ENCODE results near the gene IGSF21. TPM values are rescaled to one million over a fixed set of nuclear protein-coding genes. Genes with fewer than 3 reads are reported as not detected.

IGSF21 gene
- polyA plus RNA-seq, 2 donors: 0.06 to 0.13 TPM

GRCh38 chr1:18329469-18330253, 222.1 kb downstream of the IGSF21 start:
- Histone ChIP-seq H3K4me1 (ENCODE audit: control insufficient read depth in 2 of 2, insufficient read depth in 2 of 2, low read length in 1 of 2) (no peaks in the 10 kb centered on the region), H3K36me3 (ENCODE audit: control insufficient read depth in 2 of 2, insufficient read depth in 2 of 2, low read length in 1 of 2) (no peaks in the 10 kb centered on the region), H3K27me3 (ENCODE audit: control insufficient read depth in 1 of 2, insufficient read depth in 2 of 2, low read length in 2 of 2) (no peaks in the 10 kb centered on the region), H3K4me3 (ENCODE audit: low read depth in 1 of 2, low read length in 2 of 2) (no peak overlapping the region), H3K27ac (ENCODE audit: low read depth in 2 of 2, low read length in 1 of 2) (no peak overlapping the region), H3K9me3 (ENCODE audit: control insufficient read depth in 2 of 2, insufficient read depth in 1 of 2, low read depth in 1 of 2, low read length in 1 of 2) (no peaks in the 10 kb centered on the region)
- 72 to 75% methylated on average over 9 of the region's 9 CpGs for WGBS, 2 donors

GRCh38 chr1:18332576-18332975, 225.0 kb downstream of the IGSF21 start:
- Histone ChIP-seq H3K27me3 (ENCODE audit: control insufficient read depth in 1 of 2, insufficient read depth in 2 of 2, low read length in 2 of 2) (no peaks in the 10 kb centered on the region), H3K36me3 (ENCODE audit: control insufficient read depth in 2 of 2, insufficient read depth in 2 of 2, low read length in 1 of 2) (no peaks in the 10 kb centered on the region), H3K9me3 (ENCODE audit: control insufficient read depth in 2 of 2, insufficient read depth in 1 of 2, low read depth in 1 of 2, low read length in 1 of 2) (no peaks in the 10 kb centered on the region), H3K27ac (ENCODE audit: low read depth in 2 of 2, low read length in 1 of 2) (no peak overlapping the region), H3K4me3 (ENCODE audit: low read depth in 1 of 2, low read length in 2 of 2) (no peak overlapping the region), H3K4me1 (ENCODE audit: control insufficient read depth in 2 of 2, insufficient read depth in 2 of 2, low read length in 1 of 2) (no peaks in the 10 kb centered on the region)
- 25 to 31% methylated on average over 6 of the region's 6 CpGs for WGBS, 2 donors

DNA sequence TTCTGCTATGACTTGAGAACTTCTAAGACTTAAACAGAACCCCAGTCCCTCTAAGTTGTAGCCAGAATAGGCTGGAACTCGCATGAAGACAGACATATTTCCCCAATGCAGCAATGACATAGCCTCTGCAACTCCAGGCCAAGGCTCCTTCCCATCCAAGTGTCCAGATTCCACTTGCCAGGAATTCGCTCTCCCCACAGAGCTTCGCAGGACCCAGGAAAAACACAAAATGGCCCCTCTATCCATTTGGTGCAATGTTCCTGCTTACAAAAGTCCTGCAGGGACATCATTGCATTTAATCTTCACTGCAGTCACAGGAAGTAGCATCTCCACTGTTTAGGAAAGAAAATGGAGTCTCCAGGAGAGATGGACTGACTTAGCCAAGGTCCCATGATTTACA, 225.6 kb downstream of the IGSF21 start:
- Histone ChIP-seq H3K27me3 (ENCODE audit: control insufficient read depth in 1 of 2, insufficient read depth in 2 of 2, low read length in 2 of 2) (no peaks in the 10 kb centered on the region), H3K4me3 (ENCODE audit: low read depth in 1 of 2, low read length in 2 of 2) (no peak overlapping the region), H3K9me3 (ENCODE audit: control insufficient read depth in 2 of 2, insufficient read depth in 1 of 2, low read depth in 1 of 2, low read length in 1 of 2) (no peaks in the 10 kb centered on the region), H3K27ac (ENCODE audit: low read depth in 2 of 2, low read length in 1 of 2) (no peak overlapping the region), H3K4me1 (ENCODE audit: control insufficient read depth in 2 of 2, insufficient read depth in 2 of 2, low read length in 1 of 2) (no peaks in the 10 kb centered on the region), H3K36me3 (ENCODE audit: control insufficient read depth in 2 of 2, insufficient read depth in 2 of 2, low read length in 1 of 2) (no peaks in the 10 kb centered on the region)
- 75 to 86% methylated on average over 3 of the region's 3 CpGs for WGBS, 2 donors

- H3K9me3 ChIP-seq (ENCODE audit: control insufficient read depth in 2 of 2, insufficient read depth in 1 of 2, low read depth in 1 of 2, low read length in 1 of 2): no peaks in the 10 kb centered on the region
- no peak overlapping the region for H3K4me3 ChIP-seq (ENCODE audit: low read depth in 1 of 2, low read length in 2 of 2)
- H3K36me3 ChIP-seq (ENCODE audit: control insufficient read depth in 2 of 2, insufficient read depth in 2 of 2, low read length in 1 of 2): no peaks in the 10 kb centered on the region
- WGBS, 2 donors: 66 to 69% methylated on average over 4 of the region's 4 CpGs
- H3K27me3 ChIP-seq (ENCODE audit: control insufficient read depth in 1 of 2, insufficient read depth in 2 of 2, low read length in 2 of 2): no peaks in the 10 kb centered on the region
- H3K4me1 ChIP-seq (ENCODE audit: control insufficient read depth in 2 of 2, insufficient read depth in 2 of 2, low read length in 1 of 2): no peaks in the 10 kb centered on the region
- no peak overlapping the region for H3K27ac ChIP-seq (ENCODE audit: low read depth in 2 of 2, low read length in 1 of 2)
These were observed 229.2 kb downstream of the IGSF21 start for GRCh38 chr1:18336801-18337200.

DNA sequence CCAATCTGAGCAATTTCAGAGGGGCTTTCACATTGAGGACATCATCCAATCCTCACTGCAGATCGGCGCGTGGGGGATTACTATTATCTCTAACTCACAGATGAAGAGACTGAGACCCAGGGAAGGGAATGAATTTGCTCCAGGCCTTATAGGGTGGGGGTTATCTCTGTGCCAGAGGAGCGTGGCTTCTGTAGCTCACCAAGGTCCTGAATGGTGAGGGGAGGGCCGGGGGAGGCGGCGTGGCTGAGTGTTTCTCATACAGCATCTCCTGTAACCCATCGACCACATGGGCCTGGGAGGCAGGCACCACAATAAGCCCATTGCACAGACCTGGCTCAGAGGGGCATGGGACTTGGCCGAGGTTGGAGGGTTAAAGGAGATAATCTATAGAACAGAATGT, 230.2 kb downstream of the IGSF21 start:
- no peaks in the 10 kb centered on the region for H3K36me3 ChIP-seq (ENCODE audit: control insufficient read depth in 2 of 2, insufficient read depth in 2 of 2, low read length in 1 of 2)
- WGBS, 2 donors: 76 to 78% methylated on average over 9 of the region's 9 CpGs
- no peak overlapping the region for H3K27ac ChIP-seq (ENCODE audit: low read depth in 2 of 2, low read length in 1 of 2)
- no peaks in the 10 kb centered on the region for H3K27me3 ChIP-seq (ENCODE audit: control insufficient read depth in 1 of 2, insufficient read depth in 2 of 2, low read length in 2 of 2)
- H3K4me3 ChIP-seq (ENCODE audit: low read depth in 1 of 2, low read length in 2 of 2): no peak overlapping the region
- H3K4me1 ChIP-seq (ENCODE audit: control insufficient read depth in 2 of 2, insufficient read depth in 2 of 2, low read length in 1 of 2): no peaks in the 10 kb centered on the region
- no peaks in the 10 kb centered on the region for H3K9me3 ChIP-seq (ENCODE audit: control insufficient read depth in 2 of 2, insufficient read depth in 1 of 2, low read depth in 1 of 2, low read length in 1 of 2)

- Histone ChIP-seq H3K36me3 (ENCODE audit: control insufficient read depth in 2 of 2, insufficient read depth in 2 of 2, low read length in 1 of 2) (no peaks in the 10 kb centered on the region), H3K4me3 (ENCODE audit: low read depth in 1 of 2, low read length in 2 of 2) (no peak overlapping the region), H3K4me1 (ENCODE audit: control insufficient read depth in 2 of 2, insufficient read depth in 2 of 2, low read length in 1 of 2) (no peaks in the 10 kb centered on the region), H3K27ac (ENCODE audit: low read depth in 2 of 2, low read length in 1 of 2) (no peak overlapping the region), H3K9me3 (ENCODE audit: control insufficient read depth in 2 of 2, insufficient read depth in 1 of 2, low read depth in 1 of 2, low read length in 1 of 2) (no peaks in the 10 kb centered on the region), H3K27me3 (ENCODE audit: control insufficient read depth in 1 of 2, insufficient read depth in 2 of 2, low read length in 2 of 2) (no peaks in the 10 kb centered on the region)
- WGBS, 2 donors: 77 to 80% methylated on average over 11 of the region's 11 CpGs
These were observed 231.6 kb downstream of the IGSF21 start for GRCh38 chr1:18339161-18339560.

DNA sequence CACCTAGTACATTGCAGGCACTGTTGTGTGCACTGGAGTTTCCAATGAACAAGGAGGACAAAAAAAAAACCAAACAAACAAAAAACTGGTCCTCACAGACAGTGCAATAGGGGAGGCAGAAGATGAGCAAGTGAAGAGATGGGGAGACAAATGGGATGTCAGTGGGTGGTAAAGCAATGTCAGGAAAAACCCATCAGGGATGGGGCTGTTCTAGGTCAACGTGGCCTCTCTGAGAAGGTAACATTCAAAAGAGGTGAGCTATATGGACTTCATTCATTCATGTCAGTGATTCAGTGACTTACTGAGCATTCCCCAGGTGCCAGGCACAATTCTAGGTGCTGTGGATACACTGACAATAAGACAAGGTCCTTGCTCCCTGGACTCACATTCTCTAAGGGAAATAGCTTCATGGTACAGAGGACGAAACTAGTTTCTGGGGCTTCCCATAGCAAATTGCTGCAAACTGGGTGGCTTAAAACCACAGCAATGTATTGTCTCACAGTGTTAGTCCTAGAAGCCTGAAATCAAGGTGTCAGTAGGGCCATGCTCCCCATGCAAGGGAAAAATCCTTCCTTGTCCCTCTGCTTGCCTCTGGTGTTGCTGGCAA, 232.7 kb downstream of the IGSF21 start:
- Histone ChIP-seq H3K36me3 (ENCODE audit: control insufficient read depth in 2 of 2, insufficient read depth in 2 of 2, low read length in 1 of 2) (no peaks in the 10 kb centered on the region), H3K9me3 (ENCODE audit: control insufficient read depth in 2 of 2, insufficient read depth in 1 of 2, low read depth in 1 of 2, low read length in 1 of 2) (no peaks in the 10 kb centered on the region), H3K4me1 (ENCODE audit: control insufficient read depth in 2 of 2, insufficient read depth in 2 of 2, low read length in 1 of 2) (no peaks in the 10 kb centered on the region), H3K27ac (ENCODE audit: low read depth in 2 of 2, low read length in 1 of 2) (no peak overlapping the region), H3K27me3 (ENCODE audit: control insufficient read depth in 1 of 2, insufficient read depth in 2 of 2, low read length in 2 of 2) (no peaks in the 10 kb centered on the region), H3K4me3 (ENCODE audit: low read depth in 1 of 2, low read length in 2 of 2) (no peak overlapping the region)
- 59 to 70% methylated on average over 2 of the region's 2 CpGs for WGBS, 2 donors

- 38 to 64% methylated on average over 2 of the region's 2 CpGs for WGBS, 2 donors
- Histone ChIP-seq H3K27ac (ENCODE audit: low read depth in 2 of 2, low read length in 1 of 2) (no peak overlapping the region), H3K4me1 (ENCODE audit: control insufficient read depth in 2 of 2, insufficient read depth in 2 of 2, low read length in 1 of 2) (no peaks in the 10 kb centered on the region), H3K27me3 (ENCODE audit: control insufficient read depth in 1 of 2, insufficient read depth in 2 of 2, low read length in 2 of 2) (no peaks in the 10 kb centered on the region), H3K9me3 (ENCODE audit: control insufficient read depth in 2 of 2, insufficient read depth in 1 of 2, low read depth in 1 of 2, low read length in 1 of 2) (no peaks in the 10 kb centered on the region), H3K36me3 (ENCODE audit: control insufficient read depth in 2 of 2, insufficient read depth in 2 of 2, low read length in 1 of 2) (no peaks in the 10 kb centered on the region), H3K4me3 (ENCODE audit: low read depth in 1 of 2, low read length in 2 of 2) (no peak overlapping the region)
These were observed 233.2 kb downstream of the IGSF21 start for GRCh38 chr1:18340787-18341186.

- Histone ChIP-seq H3K27ac (ENCODE audit: low read depth in 2 of 2, low read length in 1 of 2) (no peak overlapping the region), H3K4me1 (ENCODE audit: control insufficient read depth in 2 of 2, insufficient read depth in 2 of 2, low read length in 1 of 2) (no peaks in the 10 kb centered on the region), H3K36me3 (ENCODE audit: control insufficient read depth in 2 of 2, insufficient read depth in 2 of 2, low read length in 1 of 2) (no peaks in the 10 kb centered on the region), H3K4me3 (ENCODE audit: low read depth in 1 of 2, low read length in 2 of 2) (no peak overlapping the region), H3K9me3 (ENCODE audit: control insufficient read depth in 2 of 2, insufficient read depth in 1 of 2, low read depth in 1 of 2, low read length in 1 of 2) (no peaks in the 10 kb centered on the region), H3K27me3 (ENCODE audit: control insufficient read depth in 1 of 2, insufficient read depth in 2 of 2, low read length in 2 of 2) (no peaks in the 10 kb centered on the region)
- WGBS, 2 donors: 67 to 73% methylated on average over 5 of the region's 5 CpGs
These were observed 233.9 kb downstream of the IGSF21 start for GRCh38 chr1:18341291-18342069.
